AG09309 (cell line): ENCODE results near the gene PRRT3.
"Not testable (repeated sequence)": the region's sequence is repeated elsewhere in the genome, so short reads cannot be mapped to it uniquely, and the experiment has no call there.

ENCODE experiments used
- DNase-seq: peaks from one replicate; pipeline ENCODE4 v3.0.0-alpha.2; 2010; ENCODE audit warnings: low read depth
- H3K4me3 ChIP-seq: 2 replicates; pipeline ENCODE4 v1.5.1; 2011; ENCODE audit warnings: mild to moderate bottlenecking, low read depth, low read length, moderate library complexity; ENCODE audit not compliant: control insufficient read depth
- TF ChIP-seq, protein P1 (sequence below): IDR thresholded peaks from 2 replicates; pipeline ENCODE4 v1.5.1; 2011; ENCODE audit warnings: mild to moderate bottlenecking, low read depth, low read length, inconsistent platforms; ENCODE audit not compliant: insufficient read depth, control insufficient read depth; ENCODE audit errors: missing control alignments

The PRRT3 gene

GRCh38 chr3:9899289-9899791 lies 52.9 kb downstream of the PRRT3 start:
- DNase-seq, result no peak
- H3K4me3 ChIP-seq, result no peak overlapping the region
- TF ChIP-seq, protein P1, sequence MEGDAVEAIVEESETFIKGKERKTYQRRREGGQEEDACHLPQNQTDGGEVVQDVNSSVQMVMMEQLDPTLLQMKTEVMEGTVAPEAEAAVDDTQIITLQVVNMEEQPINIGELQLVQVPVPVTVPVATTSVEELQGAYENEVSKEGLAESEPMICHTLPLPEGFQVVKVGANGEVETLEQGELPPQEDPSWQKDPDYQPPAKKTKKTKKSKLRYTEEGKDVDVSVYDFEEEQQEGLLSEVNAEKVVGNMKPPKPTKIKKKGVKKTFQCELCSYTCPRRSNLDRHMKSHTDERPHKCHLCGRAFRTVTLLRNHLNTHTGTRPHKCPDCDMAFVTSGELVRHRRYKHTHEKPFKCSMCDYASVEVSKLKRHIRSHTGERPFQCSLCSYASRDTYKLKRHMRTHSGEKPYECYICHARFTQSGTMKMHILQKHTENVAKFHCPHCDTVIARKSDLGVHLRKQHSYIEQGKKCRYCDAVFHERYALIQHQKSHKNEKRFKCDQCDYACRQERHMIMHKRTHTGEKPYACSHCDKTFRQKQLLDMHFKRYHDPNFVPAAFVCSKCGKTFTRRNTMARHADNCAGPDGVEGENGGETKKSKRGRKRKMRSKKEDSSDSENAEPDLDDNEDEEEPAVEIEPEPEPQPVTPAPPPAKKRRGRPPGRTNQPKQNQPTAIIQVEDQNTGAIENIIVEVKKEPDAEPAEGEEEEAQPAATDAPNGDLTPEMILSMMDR, result no peak

- no peak overlapping the region for H3K4me3 ChIP-seq
- TF ChIP-seq, protein P1, result no peak
- DNase-seq, result no peak
Measured at GRCh38 chr3:9898467-9899241, 53.6 kb downstream of the PRRT3 start.

- TF ChIP-seq, protein P1, result no peak
- H3K4me3 ChIP-seq, result no peak overlapping the region
- DNase-seq, result no peak
Measured at GRCh38 chr3:9897408-9898372, 54.5 kb downstream of the PRRT3 start.

DNA sequence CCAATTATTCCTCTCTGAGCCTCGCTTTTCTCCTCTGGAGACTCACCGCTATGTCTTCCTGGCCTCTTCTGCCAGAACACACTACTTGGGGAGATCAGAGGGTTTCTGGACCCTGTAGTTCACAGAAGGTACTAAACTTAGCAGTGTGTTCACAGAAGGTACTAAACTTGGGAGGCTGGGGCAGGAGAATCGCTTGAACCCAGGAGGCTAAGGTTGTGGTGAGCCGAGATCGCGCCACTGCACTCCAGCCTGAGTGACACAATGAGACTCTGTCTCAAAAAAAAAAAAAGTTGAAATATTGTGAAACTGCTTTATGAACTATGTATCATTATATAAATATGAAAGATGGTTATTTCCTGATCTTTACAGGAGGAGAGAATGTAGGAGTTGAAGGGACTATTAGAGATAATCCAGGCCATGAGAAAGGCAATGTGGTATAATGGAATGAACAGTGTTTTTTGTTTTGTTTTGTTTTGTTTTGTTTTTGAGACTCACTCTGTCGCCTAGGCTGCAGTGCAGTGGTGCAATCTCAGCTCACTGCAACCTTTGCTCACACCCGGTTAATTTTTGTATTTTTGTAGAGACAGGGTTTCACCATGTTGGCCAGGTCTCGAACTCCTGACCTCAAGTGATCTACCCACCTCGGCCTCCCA lies 55.3 kb downstream of the PRRT3 start:
- H3K4me3 ChIP-seq, DNase-seq: not testable (repeated sequence)

GRCh38 chr3:9895715-9896114 lies 56.5 kb downstream of the PRRT3 start:
- not testable (repeated sequence) for DNase-seq

More at GRCh38 chr3:9895715-9896114, 56.5 kb downstream of the PRRT3 start:
- H3K4me3 ChIP-seq, result not testable (repeated sequence)
